ENCODE measurements around the gene ADA.

ADA gene

GRCh38 chr20:44624743-44625271, 26.7 kb downstream of the ADA start:
- no peak overlapping the region for H3K4me3 ChIP-seq (ENCODE audit: low read depth, low read length)
- no peak for TF ChIP-seq CTCF (IDR thresholded peaks at IDR 0.05; ENCODE audit: insufficient read depth, low read depth, low read length, missing control alignments)

GRCh38 chr20:44624152-44624551, 27.3 kb downstream of the ADA start:
- DNase-seq (ENCODE audit: low read depth) = no peak
- no peak overlapping the region for H3K4me3 ChIP-seq (ENCODE audit: low read depth, low read length)
- TF ChIP-seq CTCF (IDR thresholded peaks at IDR 0.05; ENCODE audit: insufficient read depth, low read depth, low read length, missing control alignments) = no peak

More at GRCh38 chr20:44624743-44625271, 26.7 kb downstream of the ADA start:
- no peak for DNase-seq (ENCODE audit: low read depth)

GRCh38 chr20:44622501-44623270, 28.8 kb downstream of the ADA start:
- no peak for DNase-seq (ENCODE audit: low read depth)
- H3K4me3 ChIP-seq (ENCODE audit: low read depth, low read length) = no peak overlapping the region
- TF ChIP-seq CTCF (IDR thresholded peaks at IDR 0.05; ENCODE audit: insufficient read depth, low read depth, low read length, missing control alignments) = no peak

GRCh38 chr20:44621939-44622338, 29.6 kb downstream of the ADA start:
- no peak for TF ChIP-seq CTCF (IDR thresholded peaks at IDR 0.05; ENCODE audit: insufficient read depth, low read depth, low read length, missing control alignments)
- DNase-seq (ENCODE audit: low read depth) = no peak
- H3K4me3 ChIP-seq (ENCODE audit: low read depth, low read length) = no peak overlapping the region

GRCh38 chr20:44621325-44621724, 30.2 kb downstream of the ADA start:
- H3K4me3 ChIP-seq (ENCODE audit: low read depth, low read length) = no peak overlapping the region
- TF ChIP-seq CTCF (IDR thresholded peaks at IDR 0.05; ENCODE audit: insufficient read depth, low read depth, low read length, missing control alignments) = no peak
- DNase-seq (ENCODE audit: low read depth) = no peak

GRCh38 chr20:44620030-44620429, 31.5 kb downstream of the ADA start:
- H3K4me3 ChIP-seq (ENCODE audit: low read depth, low read length) = no peak overlapping the region
- no peak for DNase-seq (ENCODE audit: low read depth)
- TF ChIP-seq CTCF (IDR thresholded peaks at IDR 0.05; ENCODE audit: insufficient read depth, low read depth, low read length, missing control alignments) = no peak

- no peak for DNase-seq (ENCODE audit: low read depth)
- no peak overlapping the region for H3K4me3 ChIP-seq (ENCODE audit: low read depth, low read length)
- TF ChIP-seq CTCF (IDR thresholded peaks at IDR 0.05; ENCODE audit: insufficient read depth, low read depth, low read length, missing control alignments) = no peak
These were observed 32.2 kb downstream of the ADA start for GRCh38 chr20:44619294-44619693.

Measured in GM12865 (cell line).